Muscle layer of colon (tissue), 2 donors: ENCODE results near the gene IL2RA.
"Not testable (repeated sequence)": the region's sequence is repeated elsewhere in the genome, so short reads cannot be mapped to it uniquely, and the experiment has no call there.

ENCODE experiments used
- H3K27ac ChIP-seq: one replicate; pipeline ENCODE4 v1.7.0; 2013; ENCODE audit warnings: low read depth, mild to moderate bottlenecking, low read length, moderate library complexity
- H3K27me3 ChIP-seq, 2 donors: one replicate each; pipeline ENCODE4 v1.7.0; 2013; ENCODE audit warnings: low read length in 2 of 2, mild to moderate bottlenecking in 2 of 2; ENCODE audit not compliant: insufficient read depth in 2 of 2, control insufficient read depth in 1 of 2
- H3K36me3 ChIP-seq: one replicate; pipeline ENCODE4 v1.7.0; 2013; ENCODE audit warnings: mild to moderate bottlenecking, low read length; ENCODE audit not compliant: insufficient read depth
- H3K4me1 ChIP-seq: one replicate; pipeline ENCODE4 v1.7.0; 2013; ENCODE audit warnings: mild to moderate bottlenecking, low read length; ENCODE audit not compliant: insufficient read depth
- H3K4me3 ChIP-seq, 2 donors: one replicate each; pipeline ENCODE4 v1.7.0; 2013; ENCODE audit warnings: low read length in 2 of 2, low read depth in 1 of 2, mild to moderate bottlenecking in 1 of 2, moderate library complexity in 1 of 2
- H3K9ac ChIP-seq: one replicate; pipeline ENCODE4 v1.7.0; 2013; ENCODE audit warnings: low read length
- H3K9me3 ChIP-seq: one replicate; pipeline ENCODE4 v1.7.0; 2013; ENCODE audit warnings: mild to moderate bottlenecking, low read length
- donor health status: abdominal sarcoma.
- donor health status: Adenocarcinoma of cecum.

IL2RA gene

DNA sequence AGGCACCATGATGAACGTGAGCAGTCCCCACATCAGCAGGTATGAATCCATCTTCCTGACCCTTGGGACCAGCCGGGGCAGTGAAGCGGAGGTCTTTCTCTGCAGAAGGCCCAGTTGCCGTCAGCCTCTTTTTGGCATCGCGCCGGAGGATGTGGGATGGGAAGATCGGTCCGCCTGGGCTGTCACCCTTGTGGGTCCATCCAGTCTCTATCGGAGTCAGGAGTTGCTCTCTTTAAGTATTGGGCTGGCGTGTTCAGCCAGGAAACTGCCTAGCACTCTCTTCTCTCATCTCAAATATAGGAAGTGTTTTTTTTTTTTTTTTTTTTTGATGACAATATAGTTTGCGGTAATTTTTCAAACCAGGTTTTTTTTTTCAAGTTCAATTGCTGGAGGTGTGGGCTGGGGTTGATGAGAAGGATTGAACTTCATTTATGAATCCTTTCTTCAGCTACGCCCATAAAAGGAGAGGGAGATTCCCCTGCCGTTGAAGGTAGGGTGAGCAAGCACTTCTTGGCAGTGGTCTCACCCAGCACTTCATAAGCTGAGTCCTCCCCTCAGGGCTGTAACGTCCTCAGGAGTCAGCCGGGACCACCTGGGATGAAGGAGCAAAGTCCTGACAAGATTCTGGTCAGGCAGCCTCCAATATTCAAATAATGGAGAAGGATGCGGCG lies at the start of gene IL2RA:
IL2RA (minus strand) TSS at position 267 of the 671 bp plus-strand sequence; CDS start at position 51, 216 bp downstream.
- peaks cover 5% of the 10 kb centered on the region for H3K4me1 ChIP-seq
- no peaks in the 10 kb centered on the region for H3K36me3 ChIP-seq
- H3K27ac ChIP-seq: no peak within 1 kb of the TSS
- H3K27me3 ChIP-seq: no peaks in the 10 kb centered on the region
- no peaks in the 10 kb centered on the region for H3K9me3 ChIP-seq
- H3K4me3 ChIP-seq: no peak within 1 kb of the TSS
- no peak within 1 kb of the TSS for H3K9ac ChIP-seq

DNA sequence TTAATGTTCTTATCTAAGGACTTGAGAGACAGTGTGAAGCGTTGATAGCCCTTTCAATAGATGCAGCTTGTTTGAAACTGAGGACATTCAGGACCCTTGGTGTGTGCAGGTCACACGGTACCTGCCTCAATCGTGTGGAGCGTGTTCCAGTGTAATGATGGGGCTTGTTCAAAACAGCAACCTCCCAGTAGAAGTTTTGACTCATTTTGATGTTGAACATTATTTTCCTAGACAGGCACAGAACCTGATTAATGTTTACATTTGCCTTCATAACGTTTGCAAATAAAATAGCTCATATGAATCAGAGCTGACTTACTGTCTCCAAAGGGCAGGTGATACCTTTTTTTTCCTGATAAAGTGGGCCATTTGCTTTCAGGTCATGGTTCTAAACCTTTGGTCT lies 48.0 kb upstream of the IL2RA start:
- peaks cover 79% of the 10 kb centered on the region for H3K36me3 ChIP-seq

DNA sequence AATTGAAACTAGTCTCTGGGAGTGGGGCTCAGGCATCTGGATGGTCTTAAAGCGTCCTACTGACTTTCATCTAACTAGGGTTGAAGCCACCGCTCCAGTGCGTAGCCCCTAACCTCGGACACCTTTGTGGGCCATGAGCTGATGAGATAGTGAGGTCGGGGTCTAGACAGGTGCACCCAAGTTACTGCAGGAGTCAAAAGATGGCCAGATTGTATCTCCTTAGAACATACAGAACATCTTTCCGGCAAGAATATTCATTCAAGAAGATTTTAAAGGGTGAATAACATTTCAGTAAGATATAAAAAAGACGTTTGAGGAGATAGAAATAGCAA lies 47.2 kb upstream of the IL2RA start:
- peaks cover 76% of the 10 kb centered on the region for H3K36me3 ChIP-seq

More for the DNA sequence above, 48.0 kb upstream of the IL2RA start:
- Histone ChIP-seq H3K9ac (no peak overlapping the region), H3K9me3 (no peaks in the 10 kb centered on the region), H3K4me1 (no peaks in the 10 kb centered on the region), H3K27ac (no peak overlapping the region), H3K27me3 (no peaks in the 10 kb centered on the region), H3K4me3 (no peak overlapping the region)

DNA sequence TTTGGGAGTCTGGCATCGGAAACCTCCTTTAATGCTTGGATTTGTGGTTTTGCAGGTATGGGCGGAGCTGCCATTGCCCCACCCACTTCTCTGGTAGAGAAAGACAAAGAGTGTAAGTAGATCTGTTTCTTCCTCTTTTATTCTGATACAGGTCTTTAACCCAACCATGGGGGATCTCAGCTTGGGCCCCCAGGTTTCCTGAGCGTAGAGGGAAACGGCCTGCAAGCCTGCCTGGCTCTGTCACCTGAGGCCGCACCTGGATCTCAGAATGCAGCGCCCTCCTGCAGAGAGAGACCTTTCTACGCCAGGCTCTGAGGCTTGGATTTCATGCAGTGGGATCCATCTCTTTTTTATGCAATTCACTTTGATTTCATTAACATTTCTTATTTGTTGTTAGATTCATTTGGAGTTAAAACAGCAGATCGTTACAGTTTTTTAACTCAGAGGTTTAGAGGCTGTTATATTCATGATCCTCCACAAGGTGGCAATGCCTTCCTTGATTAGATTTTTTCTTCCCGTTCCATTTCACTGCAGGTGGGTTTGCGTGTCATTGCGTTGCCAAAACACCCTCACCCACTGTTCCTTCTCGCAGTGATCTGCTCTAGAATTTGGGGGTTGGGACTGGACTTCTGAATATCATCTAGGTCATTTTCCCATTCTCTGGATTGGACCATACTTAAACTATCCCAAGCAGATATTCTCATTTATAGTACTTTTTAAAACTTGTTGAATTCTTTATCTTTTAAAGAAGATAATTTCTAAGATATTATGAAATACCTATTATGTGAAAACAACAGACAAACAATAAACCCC lies 46.7 kb upstream of the IL2RA start:
- peaks cover 71% of the 10 kb centered on the region for H3K36me3 ChIP-seq
- H3K27me3 ChIP-seq: no peaks in the 10 kb centered on the region
- H3K4me3 ChIP-seq: no peak overlapping the region
- H3K4me1 ChIP-seq: no peaks in the 10 kb centered on the region
- no peak overlapping the region for H3K27ac ChIP-seq
- H3K9me3 ChIP-seq: no peaks in the 10 kb centered on the region
- H3K9ac ChIP-seq: no peak overlapping the region

More for the DNA sequence above, 47.2 kb upstream of the IL2RA start:
- no peaks in the 10 kb centered on the region for H3K4me1 ChIP-seq
- H3K27ac ChIP-seq: no peak overlapping the region
- no peaks in the 10 kb centered on the region for H3K9me3 ChIP-seq
- H3K27me3 ChIP-seq: no peaks in the 10 kb centered on the region
- no peak overlapping the region for H3K4me3 ChIP-seq
- no peak overlapping the region for H3K9ac ChIP-seq

DNA sequence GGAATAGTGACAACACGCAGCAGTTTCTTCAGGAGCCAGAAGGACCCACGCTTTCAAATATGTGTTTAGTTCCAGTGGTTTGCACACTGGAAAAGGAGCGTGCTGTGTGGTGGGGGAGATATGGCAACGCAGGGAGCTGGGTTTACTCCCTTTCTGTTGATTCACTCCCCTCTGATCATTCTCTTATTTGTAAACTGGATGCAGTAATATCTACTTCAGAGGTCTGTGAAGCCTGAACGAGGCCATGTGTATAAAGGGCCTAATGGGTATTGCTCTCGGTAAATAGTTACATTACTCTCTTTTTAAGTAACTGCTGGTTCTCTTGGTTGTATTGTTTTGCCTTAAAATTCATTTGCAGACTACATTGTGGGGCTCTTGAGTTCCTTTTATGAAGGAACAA lies 45.9 kb upstream of the IL2RA start:
- Histone ChIP-seq H3K9ac (no peak overlapping the region), H3K27ac (no peak overlapping the region), H3K36me3 (peaks cover 63% of the 10 kb centered on the region), H3K4me3 (no peak overlapping the region), H3K27me3 (no peaks in the 10 kb centered on the region), H3K9me3 (no peaks in the 10 kb centered on the region), H3K4me1 (no peaks in the 10 kb centered on the region)

DNA sequence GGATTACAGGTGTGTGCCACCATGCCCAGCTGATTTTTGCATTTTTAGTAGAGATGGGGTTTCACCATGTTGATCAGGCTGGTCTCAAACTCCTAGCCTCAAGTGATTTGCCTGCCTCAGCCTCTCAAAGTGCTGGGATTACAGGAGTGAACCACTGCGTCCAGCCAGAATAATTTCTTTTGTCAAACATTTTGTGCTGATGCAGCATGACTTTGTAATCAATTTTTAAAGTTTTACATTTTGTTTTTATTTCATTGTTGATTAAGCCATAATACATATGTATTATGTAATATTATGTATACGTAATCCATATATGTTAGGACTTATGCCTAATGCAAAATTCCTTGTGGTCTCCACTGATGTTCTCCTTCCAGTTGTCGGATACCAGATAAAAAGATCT lies 45.4 kb upstream of the IL2RA start:
- not testable (repeated sequence) for H3K9me3 ChIP-seq, H3K4me3 ChIP-seq, H3K27me3 ChIP-seq, H3K27ac ChIP-seq, H3K9ac ChIP-seq, H3K4me1 ChIP-seq
- H3K36me3 ChIP-seq: peaks cover 59% of the 10 kb centered on the region

DNA sequence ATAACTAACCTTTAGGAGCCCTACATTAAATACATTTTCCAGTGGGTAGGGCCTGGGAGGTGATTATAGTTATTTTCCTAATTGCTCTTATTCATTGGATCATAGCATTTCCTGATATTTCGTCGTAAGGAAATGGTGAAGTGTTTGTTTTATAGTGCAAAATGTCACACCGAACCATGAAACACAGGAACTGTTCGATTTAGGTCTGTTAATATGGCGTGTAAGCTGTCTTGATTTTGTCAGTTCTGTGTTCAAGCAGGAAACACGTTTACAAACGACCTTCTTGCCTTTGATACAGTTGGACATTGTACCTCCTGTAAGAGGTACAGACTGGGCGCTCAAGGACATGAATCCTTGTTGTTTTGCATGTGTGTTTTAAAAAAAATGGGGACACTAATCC lies 41.4 kb upstream of the IL2RA start:
- no peaks in the 10 kb centered on the region for H3K27me3 ChIP-seq
- no peaks in the 10 kb centered on the region for H3K4me1 ChIP-seq
- H3K36me3 ChIP-seq: peaks cover 35% of the 10 kb centered on the region
- no peak overlapping the region for H3K4me3 ChIP-seq
- H3K9ac ChIP-seq: no peak overlapping the region
- no peak overlapping the region for H3K27ac ChIP-seq
- H3K9me3 ChIP-seq: no peaks in the 10 kb centered on the region

DNA sequence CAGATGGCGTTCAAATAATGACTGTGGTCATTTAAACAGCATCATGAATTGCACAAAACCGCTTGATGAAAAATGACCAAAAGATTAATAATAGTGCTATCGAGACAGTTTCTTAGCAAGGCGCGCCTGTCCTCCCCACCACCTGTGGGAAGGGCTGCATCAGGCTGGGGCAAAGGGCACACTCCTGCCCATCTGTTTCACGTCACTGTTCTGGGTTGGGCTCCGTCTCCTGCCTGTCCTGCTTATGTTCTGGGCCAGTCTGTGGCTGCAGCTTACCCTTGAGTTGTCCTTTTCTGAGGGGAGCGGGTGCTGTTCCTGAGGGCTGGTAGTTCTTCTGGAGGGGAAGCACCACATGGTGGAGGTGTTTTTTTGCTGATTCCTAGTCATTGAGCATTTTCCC lies 40.0 kb upstream of the IL2RA start:
- H3K27ac ChIP-seq: no peak overlapping the region
- H3K27me3 ChIP-seq: no peaks in the 10 kb centered on the region
- no peaks in the 10 kb centered on the region for H3K9me3 ChIP-seq
- no peaks in the 10 kb centered on the region for H3K4me1 ChIP-seq
- H3K9ac ChIP-seq: no peak overlapping the region
- no peak overlapping the region for H3K4me3 ChIP-seq
- H3K36me3 ChIP-seq: peaks cover 41% of the 10 kb centered on the region

DNA sequence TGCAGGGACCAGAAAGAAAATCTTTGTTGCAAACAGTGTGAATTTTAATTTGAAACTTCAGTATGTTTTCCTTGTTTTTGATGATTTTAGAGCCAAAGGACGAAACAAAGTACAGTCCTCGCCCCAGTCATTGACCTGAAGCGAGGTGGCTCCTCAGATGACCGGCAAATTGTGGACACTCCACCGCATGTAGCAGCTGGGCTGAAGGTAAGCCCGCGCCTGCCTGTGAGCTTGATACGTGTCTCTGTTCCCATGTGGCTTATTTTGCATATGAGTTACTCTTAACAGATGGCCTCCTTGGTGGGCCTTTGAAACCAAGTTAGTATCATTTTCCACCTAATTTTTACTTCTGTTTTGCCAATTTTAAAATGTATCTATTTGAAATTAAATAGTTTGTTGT lies 39.0 kb upstream of the IL2RA start:
- H3K27me3 ChIP-seq: no peaks in the 10 kb centered on the region
- H3K4me1 ChIP-seq: no peaks in the 10 kb centered on the region
- H3K27ac ChIP-seq: no peak overlapping the region
- H3K9ac ChIP-seq: no peak overlapping the region
- no peak overlapping the region for H3K4me3 ChIP-seq
- no peaks in the 10 kb centered on the region for H3K9me3 ChIP-seq
- H3K36me3 ChIP-seq: peaks cover 34% of the 10 kb centered on the region

DNA sequence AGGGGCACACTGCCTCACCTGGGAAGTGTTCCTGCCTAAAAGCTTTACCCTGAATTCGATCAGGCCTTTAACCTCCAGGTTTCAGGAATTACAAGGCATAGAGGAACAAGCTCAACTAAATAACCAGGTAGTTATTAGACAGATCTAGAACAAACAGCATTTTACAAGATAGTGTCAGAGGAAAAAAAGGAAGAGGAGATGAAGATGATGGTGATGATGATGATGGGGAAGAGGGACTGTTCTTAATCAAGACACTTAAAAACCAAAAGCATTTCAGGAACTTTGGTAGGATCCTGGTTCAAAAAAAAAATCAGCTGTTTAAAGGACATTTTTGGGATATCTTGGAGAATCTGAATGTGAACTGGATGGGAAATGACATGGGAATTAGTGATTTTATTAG lies 38.2 kb upstream of the IL2RA start:
- H3K27ac ChIP-seq: no peak overlapping the region
- H3K4me1 ChIP-seq: peaks cover 8% of the 10 kb centered on the region
- no peaks in the 10 kb centered on the region for H3K27me3 ChIP-seq
- H3K4me3 ChIP-seq: no peak overlapping the region
- H3K9me3 ChIP-seq: no peaks in the 10 kb centered on the region
- no peak overlapping the region for H3K9ac ChIP-seq
- H3K36me3 ChIP-seq: peaks cover 30% of the 10 kb centered on the region

DNA sequence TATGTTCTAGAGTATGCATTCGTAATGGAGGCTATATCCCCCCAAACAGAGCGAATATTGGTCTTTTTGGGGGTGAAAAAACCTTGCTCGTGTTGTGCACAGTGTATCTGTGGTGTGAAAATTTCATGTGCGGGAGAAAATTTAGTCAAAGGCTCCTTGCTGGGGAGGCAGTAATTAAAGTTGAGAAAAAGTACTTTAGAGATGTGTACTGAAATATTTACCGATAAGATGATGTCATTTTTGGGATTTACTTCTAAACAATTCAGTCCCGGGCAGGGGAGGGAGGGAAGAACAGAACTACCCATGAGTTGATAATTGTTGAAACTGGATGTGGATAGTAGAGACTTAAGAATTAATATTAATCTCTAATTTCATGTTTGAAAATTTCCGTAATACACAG lies 36.0 kb upstream of the IL2RA start:
- no peak overlapping the region for H3K27ac ChIP-seq
- peaks cover 13% of the 10 kb centered on the region for H3K4me1 ChIP-seq
- H3K4me3 ChIP-seq: no peak overlapping the region
- H3K36me3 ChIP-seq: peaks cover 24% of the 10 kb centered on the region
- H3K9me3 ChIP-seq: no peaks in the 10 kb centered on the region
- H3K9ac ChIP-seq: no peak overlapping the region
- H3K27me3 ChIP-seq: no peaks in the 10 kb centered on the region

DNA sequence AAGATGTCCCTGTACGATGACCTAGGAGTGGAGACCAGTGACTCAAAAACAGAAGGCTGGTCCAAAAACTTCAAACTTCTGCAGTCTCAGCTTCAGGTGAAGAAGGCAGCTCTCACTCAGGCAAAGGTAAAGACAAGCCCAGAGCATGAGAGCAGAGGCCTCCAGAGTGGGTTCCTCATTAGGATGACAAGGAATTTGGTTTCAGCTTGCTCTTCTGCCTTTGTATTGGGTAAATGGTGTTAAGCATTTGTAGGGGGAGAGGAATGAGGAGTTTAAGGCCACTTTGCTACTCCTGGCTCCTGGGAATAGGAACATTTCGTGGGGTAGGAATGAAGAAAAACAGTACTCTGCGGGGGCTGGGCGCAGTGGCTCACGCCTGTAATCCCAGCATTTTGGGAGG lies 34.9 kb upstream of the IL2RA start:
- Histone ChIP-seq H3K4me3 (no peak overlapping the region), H3K9ac (no peak overlapping the region), H3K27ac (no peak overlapping the region), H3K9me3 (no peaks in the 10 kb centered on the region), H3K36me3 (peaks cover 24% of the 10 kb centered on the region), H3K4me1 (peaks cover 15% of the 10 kb centered on the region), H3K27me3 (no peaks in the 10 kb centered on the region)
